DLD1 (cell line): Measurements from ENCODE around the gene POLE.

Experiments used
- in situ Hi-C: cut with HindIII; loops from 2 replicates; pipeline ENCODE4 v1.10.0; 2017; ENCODE audit warnings: low sequenced_read_pairs

Gene POLE

GRCh38 chr12:132619071-132619385 lies 68.1 kb downstream of the POLE start:
- in situ Hi-C loops, result loop anchor here (25.0 kb wide), 1 partner anchor 207 kb away; no protein-coding TSS in a partner anchor

GRCh38 chr12:132618683-132619043 lies 68.5 kb downstream of the POLE start, which contains the start of gene P2RX2:
Gene P2RX2, plus strand, starts transcription at chr12:132618776. Its CDS starts 41 bp downstream, at chr12:132618817.
- in situ Hi-C loops, result loop anchor here (25.0 kb wide), 1 partner anchor 206 kb away; no protein-coding TSS in a partner anchor

- in situ Hi-C loops, result loop anchor here (25.0 kb wide), 1 partner anchor 206 kb away; no protein-coding TSS in a partner anchor
Measured at GRCh38 chr12:132617822-132618682, 69.1 kb downstream of the POLE start.

- in situ Hi-C loops, result loop anchor here (25.0 kb wide), 1 partner anchor 205 kb away; no protein-coding TSS in a partner anchor
Measured at GRCh38 chr12:132617135-132617701, 69.9 kb downstream of the POLE start.

GRCh38 chr12:132615579-132616038 lies 71.5 kb downstream of the POLE start:
- in situ Hi-C loops, result loop anchor here (25.0 kb wide), 1 partner anchor 203 kb away; no protein-coding TSS in a partner anchor

- in situ Hi-C loops, result loop anchor here (25.0 kb wide), 1 partner anchor 203 kb away; no protein-coding TSS in a partner anchor
Measured at GRCh38 chr12:132614861-132615578, 72.1 kb downstream of the POLE start.

GRCh38 chr12:132614029-132614428 lies 73.1 kb downstream of the POLE start:
- in situ Hi-C loops, result loop anchor here (25.0 kb wide), 1 partner anchor 202 kb away; no protein-coding TSS in a partner anchor

- in situ Hi-C loops, result loop anchor here (25.0 kb wide), 1 partner anchor 199 kb away; no protein-coding TSS in a partner anchor
Measured at GRCh38 chr12:132611620-132612019, 75.5 kb downstream of the POLE start.

- in situ Hi-C loops, result loop anchor here (25.0 kb wide), 1 partner anchor 199 kb away; no protein-coding TSS in a partner anchor
Measured at GRCh38 chr12:132610866-132611602, 76.1 kb downstream of the POLE start.

GRCh38 chr12:132610051-132610759 lies 76.9 kb downstream of the POLE start, which contains the start of gene LRCOL1:
Gene LRCOL1, minus strand, starts transcription at chr12:132610582. Its CDS starts 4,331 bp downstream, at chr12:132606251.
- in situ Hi-C loops, result loop anchor here (25.0 kb wide), 1 partner anchor 198 kb away; no protein-coding TSS in a partner anchor

- in situ Hi-C loops, result loop anchor here (25.0 kb wide), 1 partner anchor 196 kb away; no protein-coding TSS in a partner anchor
Measured at GRCh38 chr12:132608231-132609171, 78.6 kb downstream of the POLE start.

- in situ Hi-C loops, result loop anchor here (25.0 kb wide), 1 partner anchor 195 kb away; no protein-coding TSS in a partner anchor
Measured at GRCh38 chr12:132606927-132607326, 80.2 kb downstream of the POLE start.

GRCh38 chr12:132606466-132606865 lies 80.7 kb downstream of the POLE start:
- in situ Hi-C loops, result loop anchor here (25.0 kb wide), 1 partner anchor 194 kb away; no protein-coding TSS in a partner anchor

- in situ Hi-C loops, result loop anchor here (25.0 kb wide), 1 partner anchor 194 kb away; no protein-coding TSS in a partner anchor
Measured at GRCh38 chr12:132605892-132606291, 81.2 kb downstream of the POLE start.

GRCh38 chr12:132604668-132605441 lies 82.3 kb downstream of the POLE start:
- in situ Hi-C loops, result loop anchor here (25.0 kb wide), 1 partner anchor 193 kb away; no protein-coding TSS in a partner anchor

- in situ Hi-C loops, result loop anchor here (25.0 kb wide), 1 partner anchor 192 kb away; no protein-coding TSS in a partner anchor
Measured at GRCh38 chr12:132604151-132604618, 83.0 kb downstream of the POLE start.
